NCI-H1930 (cell line): ENCODE data around the gene KAZN.

ENCODE experiments used
- DNase-seq, 2 experiments: peaks; one replicate each; lab custom pipeline; 2025; lab: John Stamatoyannopoulos, UW

Gene KAZN

GRCh38 chr1:14677292-14677971, 78.9 kb downstream of the KAZN start:
- DNase-seq = no peak

GRCh38 chr1:14678011-14678638, 79.6 kb downstream of the KAZN start:
- DNase-seq = no peak

- no peak for DNase-seq
Measured at GRCh38 chr1:14679027-14679688, 80.7 kb downstream of the KAZN start.

GRCh38 chr1:14681182-14681581, 82.7 kb downstream of the KAZN start:
- DNase-seq = no peak

- DNase-seq = no peak
Measured at GRCh38 chr1:14682941-14683621, 84.6 kb downstream of the KAZN start.

- no peak for DNase-seq
Measured at GRCh38 chr1:14685078-14685477, 86.6 kb downstream of the KAZN start.

GRCh38 chr1:14686701-14687100, 88.2 kb downstream of the KAZN start:
- DNase-seq = no peak

- no peak for DNase-seq
Measured at GRCh38 chr1:14687147-14687546, 88.7 kb downstream of the KAZN start.

- DNase-seq = no peak
Measured at GRCh38 chr1:14689996-14690615, 91.6 kb downstream of the KAZN start.

- no peak for DNase-seq
Measured at GRCh38 chr1:14693949-14694348, 95.5 kb downstream of the KAZN start.

- DNase-seq = no peak
Measured at GRCh38 chr1:14694589-14694988, 96.1 kb downstream of the KAZN start.

GRCh38 chr1:14696761-14697160, 98.3 kb downstream of the KAZN start:
- DNase-seq = no peak

- no peak for DNase-seq
Measured at GRCh38 chr1:14697353-14697752, 98.9 kb downstream of the KAZN start.

GRCh38 chr1:14698314-14698713, 99.8 kb downstream of the KAZN start:
- no peak for DNase-seq

GRCh38 chr1:14699620-14700019, 101.1 kb downstream of the KAZN start:
- DNase-seq = no peak

- DNase-seq = no peak
Measured at GRCh38 chr1:14704846-14705245, 106.4 kb downstream of the KAZN start.

GRCh38 chr1:14705824-14706223, 107.3 kb downstream of the KAZN start:
- DNase-seq = no peak

GRCh38 chr1:14706631-14707030, 108.1 kb downstream of the KAZN start:
- no peak for DNase-seq

- no peak for DNase-seq
Measured at GRCh38 chr1:14707531-14708445, 109.3 kb downstream of the KAZN start.

GRCh38 chr1:14710331-14710730, 111.8 kb downstream of the KAZN start:
- no peak for DNase-seq

GRCh38 chr1:14712136-14712535, 113.7 kb downstream of the KAZN start:
- no peak for DNase-seq
